SU-DHL-6 (cell line): ENCODE results near the gene SCYGR6.

Experiments used
- H2AFZ ChIP-seq: fragments of 200-600 bp; sonication (generic); 2 replicates; pipeline ENCODE4 v1.6.1; 2014; ENCODE audit warnings: low read depth, mild to moderate bottlenecking, moderate library complexity, mixed read lengths, antibody characterized with exemption, low read length; ENCODE audit not compliant: severe bottlenecking
- H3F3A ChIP-seq: fragments of 200-600 bp; shearing (Covaris generic); 2 replicates; pipeline ENCODE4 v1.6.0; 2016; ENCODE audit warnings: antibody characterized with exemption, mild to moderate bottlenecking; ENCODE audit not compliant: insufficient read depth
- H3K27ac ChIP-seq: fragments of 200-600 bp; sonication (generic); 2 replicates; pipeline ENCODE4 v1.5.1; 2016; ENCODE audit warnings: low read depth, mild to moderate bottlenecking, low read length, moderate library complexity, mixed read lengths
- H3K27me3 ChIP-seq: fragments of 200-600 bp; sonication (generic), shearing (Covaris generic); 2 replicates; pipeline ENCODE4 v1.6.0; 2014; ENCODE audit warnings: mild to moderate bottlenecking, low read length
- H3K36me3 ChIP-seq: fragments of 200-600 bp; sonication (generic); 2 replicates; pipeline ENCODE4 v1.6.1; 2014; ENCODE audit warnings: mild to moderate bottlenecking, low read length, mixed read lengths
- H3K4me2 ChIP-seq: fragments of 300-600, 200-600 bp; shearing (Covaris generic), sonication (generic); 2 replicates; pipeline ENCODE4 v1.6.0; 2014; ENCODE audit warnings: low read length, low read depth, mild to moderate bottlenecking; ENCODE audit not compliant: poor library complexity, severe bottlenecking
- H3K4me3 ChIP-seq: fragments of 200-600 bp; sonication (generic); 2 replicates; pipeline ENCODE4 v1.5.1; 2014; ENCODE audit warnings: antibody characterized with exemption, low read length, mild to moderate bottlenecking, mixed read lengths; ENCODE audit not compliant: insufficient read depth, poor library complexity, severe bottlenecking
- H3K79me2 ChIP-seq: fragments of 200-600 bp; sonication (generic); 2 replicates; pipeline ENCODE4 v1.6.1; 2014; ENCODE audit warnings: mild to moderate bottlenecking, low read length, moderate library complexity; ENCODE audit not compliant: insufficient read depth
- H3K9ac ChIP-seq: fragments of 200-600 bp; sonication (generic); 2 replicates; pipeline ENCODE4 v1.7.0; 2014; ENCODE audit warnings: mild to moderate bottlenecking, low read length
- H3K9me2 ChIP-seq: fragments of 200-600 bp; sonication (generic); replicated peaks from 2 replicates; pipeline ENCODE4 v1.6.1; 2014; ENCODE audit warnings: low read length; ENCODE audit not compliant: insufficient read depth
- H3K9me3 ChIP-seq: fragments of 200-600 bp; sonication (generic); 2 replicates; pipeline ENCODE4 v1.6.1; 2014; ENCODE audit warnings: low read length, mixed read lengths; ENCODE audit not compliant: insufficient read depth
- H4K20me1 ChIP-seq: fragments of 200-600 bp; sonication (generic); 2 replicates; pipeline ENCODE4 v1.6.1; 2014; ENCODE audit warnings: low read depth, mild to moderate bottlenecking, antibody characterized with exemption, low read length, moderate library complexity, mixed read lengths
- CTCF ChIP-seq: fragments of 200-600 bp; sonication (generic); IDR thresholded peaks from one replicate; pipeline ENCODE4 v1.5.1; 2017; ENCODE audit warnings: antibody characterized with exemption, mild to moderate bottlenecking, low read length, moderate library complexity; ENCODE audit not compliant: insufficient read depth, poor library complexity, severe bottlenecking
- EZH2phosphoT487 ChIP-seq: fragments of 200-600 bp; sonication (generic), shearing (Covaris generic); conservative IDR thresholded peaks from 2 replicates; pipeline ENCODE4 v1.6.1; 2018; ENCODE audit warnings: mild to moderate bottlenecking, antibody characterized with exemption, low read length, moderate library complexity, mixed read lengths

The SCYGR6 gene

GRCh38 chr2:227696990-227697679 lies 27.4 kb downstream of the SCYGR6 start:
- no peaks in the 10 kb centered on the region for H3K9me3 ChIP-seq
- no peak overlapping the region for H3K4me3 ChIP-seq
- no peaks in the 10 kb centered on the region for H3F3A ChIP-seq
- H3K9ac ChIP-seq: no peak overlapping the region
- H4K20me1 ChIP-seq: no peaks in the 10 kb centered on the region
- H3K36me3 ChIP-seq: no peaks in the 10 kb centered on the region
- no peak overlapping the region for H2AFZ ChIP-seq
- no peak overlapping the region for H3K4me2 ChIP-seq
- H3K9me2 ChIP-seq: no peaks in the 10 kb centered on the region
- no peak overlapping the region for H3K27ac ChIP-seq
- H3K27me3 ChIP-seq: no peaks in the 10 kb centered on the region; the same call in 1 of the 2 replicates
- H3K79me2 ChIP-seq: no peaks in the 10 kb centered on the region
- TF ChIP-seq CTCF: no peak
- TF ChIP-seq EZH2phosphoT487: no peak

- Histone ChIP-seq H3K9me3 (no peaks in the 10 kb centered on the region), H3K27ac (no peak overlapping the region), H3K4me2 (no peak overlapping the region), H3K36me3 (no peaks in the 10 kb centered on the region), H2AFZ (no peak overlapping the region), H3K27me3 (no peaks in the 10 kb centered on the region), H3K79me2 (no peaks in the 10 kb centered on the region), H3K9me2 (no peaks in the 10 kb centered on the region), H3K4me3 (no peak overlapping the region), H4K20me1 (no peaks in the 10 kb centered on the region), H3K9ac (no peak overlapping the region), H3F3A (no peaks in the 10 kb centered on the region)
- TF ChIP-seq EZH2phosphoT487 (no peak), CTCF (no peak)
Observed at GRCh38 chr2:227687189-227687588, 37.4 kb downstream of the SCYGR6 start.

GRCh38 chr2:227684258-227684657 lies 40.3 kb downstream of the SCYGR6 start:
- H3K9ac ChIP-seq: no peak overlapping the region
- H3K79me2 ChIP-seq: no peaks in the 10 kb centered on the region
- no peak overlapping the region for H3K4me2 ChIP-seq
- TF ChIP-seq EZH2phosphoT487 (no peak), CTCF (no peak)
- no peak overlapping the region for H3K27ac ChIP-seq
- no peak overlapping the region for H2AFZ ChIP-seq
- no peaks in the 10 kb centered on the region for H3K36me3 ChIP-seq
- H4K20me1 ChIP-seq: no peaks in the 10 kb centered on the region
- H3K9me3 ChIP-seq: no peaks in the 10 kb centered on the region
- H3F3A ChIP-seq: no peaks in the 10 kb centered on the region
- H3K9me2 ChIP-seq: no peaks in the 10 kb centered on the region
- no peak overlapping the region for H3K4me3 ChIP-seq
- H3K27me3 ChIP-seq: no peaks in the 10 kb centered on the region

- TF ChIP-seq CTCF (no peak), EZH2phosphoT487 (no peak)
- no peaks in the 10 kb centered on the region for H3K9me2 ChIP-seq
- no peaks in the 10 kb centered on the region for H3K36me3 ChIP-seq
- no peaks in the 10 kb centered on the region for H3F3A ChIP-seq
- H3K79me2 ChIP-seq: no peaks in the 10 kb centered on the region
- no peak overlapping the region for H3K4me3 ChIP-seq
- H3K27me3 ChIP-seq: no peaks in the 10 kb centered on the region
- no peak overlapping the region for H3K9ac ChIP-seq
- H4K20me1 ChIP-seq: no peaks in the 10 kb centered on the region
- H3K4me2 ChIP-seq: no peak overlapping the region
- no peak overlapping the region for H3K27ac ChIP-seq
- no peak overlapping the region for H2AFZ ChIP-seq
- no peaks in the 10 kb centered on the region for H3K9me3 ChIP-seq
Observed at GRCh38 chr2:227677928-227678327, 46.6 kb downstream of the SCYGR6 start.
